Stimulated activated CD4-positive, alpha-beta T cell treated with anti-CD3 and anti-CD28 coated beads, Interleukin-2, amount 100 ng/mL, for 4 hours (primary cell): ENCODE results near the gene F11R.
"Not testable (repeated sequence)": the region's sequence is repeated elsewhere in the genome, so short reads cannot be mapped to it uniquely, and the experiment has no call there.

Experiments used
- DNase-seq: peaks from one replicate; pipeline ENCODE4 v3.0.0-alpha.2; 2020; ENCODE audit warnings: low read depth

F11R gene

DNA sequence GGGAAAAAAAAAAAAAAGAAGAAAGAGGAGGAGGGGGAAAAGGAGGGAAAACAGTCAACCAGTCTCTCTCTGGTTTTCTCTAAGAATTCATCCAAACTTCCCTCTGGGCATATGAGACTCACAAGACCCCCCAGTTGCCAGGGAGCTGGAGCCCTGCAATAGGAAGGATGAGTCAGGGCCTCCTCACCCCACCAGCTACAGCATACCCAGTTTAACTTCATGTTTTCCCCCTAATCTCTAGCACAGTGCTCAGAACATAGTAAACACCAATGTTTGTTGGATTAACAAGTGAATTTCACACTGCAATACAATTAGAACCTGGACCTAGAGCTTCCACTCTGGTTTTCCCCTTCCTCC, 7.8 kb downstream of the F11R start:
- DNase-seq = no peak

DNA sequence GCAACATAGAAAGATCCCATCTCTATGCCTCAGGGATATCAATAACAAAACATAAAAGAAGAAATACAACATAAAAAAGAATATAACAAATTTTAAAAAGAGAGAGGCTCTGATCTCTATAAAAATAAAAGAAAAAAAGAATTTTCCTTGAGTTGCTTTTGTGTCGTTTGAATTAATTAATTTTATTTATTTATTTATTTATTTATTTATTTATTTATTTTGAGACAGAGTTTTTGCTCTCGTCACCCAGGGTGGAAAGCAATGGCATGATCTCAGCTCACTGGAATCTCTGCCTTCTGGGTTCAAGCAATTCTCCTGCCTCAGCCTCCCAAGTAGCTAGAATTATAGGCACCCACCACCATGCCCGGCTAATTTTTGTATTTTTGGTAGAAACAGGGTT, 8.5 kb downstream of the F11R start:
- DNase-seq = no peak

DNA sequence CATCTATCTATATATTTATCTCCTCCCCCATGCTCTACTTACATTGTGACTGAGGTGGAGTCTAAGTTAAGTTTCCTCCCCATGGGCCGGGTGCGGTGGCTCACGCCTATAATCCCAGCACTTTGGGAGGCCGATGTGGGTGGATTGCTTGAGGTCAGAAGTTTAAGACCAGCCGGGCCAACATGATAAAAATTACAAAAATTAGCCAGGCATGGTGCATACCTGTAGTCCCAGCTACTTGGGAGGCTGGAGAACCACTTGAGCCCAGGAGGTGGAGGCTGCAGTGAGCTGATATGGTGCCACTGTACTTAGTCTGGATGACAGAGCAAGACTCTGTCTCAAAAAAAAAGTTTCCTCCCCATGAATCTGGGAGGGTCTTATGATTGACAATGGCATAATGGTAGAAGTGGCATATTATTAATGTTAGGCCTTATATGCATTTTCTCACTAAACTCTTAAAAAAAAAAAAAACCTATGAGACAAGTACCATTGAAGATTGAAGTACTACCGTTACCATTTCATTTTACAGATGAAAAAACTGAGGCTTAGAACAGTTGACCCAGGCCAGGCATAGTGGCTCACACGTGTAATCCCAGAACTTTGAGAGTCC, 11.2 kb downstream of the F11R start:
- DNase-seq = no peak

DNA sequence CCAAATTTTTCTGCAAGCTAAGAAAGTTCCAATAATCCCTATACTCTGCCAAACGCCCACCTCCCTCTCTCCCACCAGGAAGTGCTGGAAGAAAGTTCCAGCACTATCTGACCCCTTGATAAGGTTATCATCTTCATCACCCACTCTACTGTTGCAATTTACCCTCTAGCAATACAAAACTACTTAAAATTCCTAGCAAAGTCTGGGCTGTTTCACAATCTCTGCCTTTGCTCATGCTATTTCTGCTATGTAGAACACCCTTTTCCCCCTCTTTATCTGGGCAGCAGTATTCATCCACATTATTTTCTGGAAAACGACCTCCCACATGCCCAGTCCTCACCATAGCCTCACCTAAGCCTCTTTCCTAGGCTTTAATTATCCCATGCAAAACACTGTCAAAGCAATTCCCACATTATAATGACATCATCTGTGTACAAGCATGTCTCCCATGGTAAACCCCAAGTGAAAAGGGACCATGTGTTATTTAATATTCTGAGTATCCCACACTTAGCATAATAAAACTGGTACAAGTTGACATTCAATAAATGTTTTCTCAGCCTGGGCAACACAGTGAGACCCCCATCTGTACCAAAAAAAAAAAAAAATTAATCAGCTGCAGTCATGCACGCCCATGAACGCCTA, 12.0 kb downstream of the F11R start:
- no peak for DNase-seq

DNA sequence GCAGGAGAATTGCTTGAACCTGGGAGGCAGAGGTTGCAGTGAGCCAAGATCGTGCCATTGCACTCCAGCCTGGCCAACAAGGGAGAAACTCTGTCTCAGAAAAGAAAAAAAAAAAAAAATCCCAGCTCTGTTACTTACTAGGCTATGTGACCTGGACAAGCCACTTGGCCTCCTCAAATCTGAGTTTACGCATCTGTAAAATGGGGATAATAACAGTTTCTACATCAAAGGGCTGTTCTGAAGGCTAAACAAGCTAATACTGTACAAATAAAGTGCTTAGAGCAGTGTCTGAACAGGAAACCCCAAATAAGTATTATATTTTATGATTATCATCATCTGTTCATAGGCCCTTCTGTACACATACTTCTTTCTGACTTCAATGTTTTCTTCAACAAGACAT, 13.6 kb downstream of the F11R start:
- no peak for DNase-seq

DNA sequence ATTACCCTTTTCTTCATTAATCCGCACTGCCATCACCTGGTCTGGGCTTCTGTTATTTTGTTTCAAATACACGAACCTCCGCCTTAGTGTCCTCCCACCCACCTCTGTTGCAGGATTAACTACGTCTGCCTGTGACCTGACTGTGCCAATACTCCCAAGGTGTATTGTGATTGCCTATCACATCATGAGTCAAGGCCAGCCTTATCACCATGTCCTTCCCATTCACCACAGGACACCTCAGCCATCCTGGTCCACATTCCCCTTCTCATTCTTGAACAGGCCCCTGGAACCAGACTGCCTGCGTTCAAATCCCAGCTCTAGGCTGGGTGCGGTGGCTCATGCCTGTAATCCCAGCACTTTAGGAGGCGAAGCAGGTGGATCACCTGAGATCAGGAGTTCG, 14.4 kb downstream of the F11R start:
- DNase-seq = no peak

DNA sequence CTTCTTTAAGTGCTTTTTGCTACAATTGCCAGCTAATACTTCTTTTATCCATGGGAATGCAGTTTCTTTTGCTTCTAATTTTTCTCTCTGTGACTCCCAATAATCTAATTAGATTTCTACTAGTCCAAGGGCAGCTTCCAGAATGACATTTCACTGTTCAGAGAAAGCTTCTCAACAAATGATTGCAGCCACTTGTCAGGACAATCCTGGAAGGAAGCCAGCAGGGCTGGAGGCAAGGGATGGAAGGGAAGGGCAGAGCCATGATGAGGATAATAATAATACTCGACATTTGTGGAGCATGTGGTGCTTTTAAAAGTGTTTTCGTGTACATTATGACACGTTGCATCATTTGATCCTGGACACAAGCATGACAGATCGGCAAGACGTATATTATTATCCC, 19.4 kb downstream of the F11R start:
- no peak for DNase-seq

DNA sequence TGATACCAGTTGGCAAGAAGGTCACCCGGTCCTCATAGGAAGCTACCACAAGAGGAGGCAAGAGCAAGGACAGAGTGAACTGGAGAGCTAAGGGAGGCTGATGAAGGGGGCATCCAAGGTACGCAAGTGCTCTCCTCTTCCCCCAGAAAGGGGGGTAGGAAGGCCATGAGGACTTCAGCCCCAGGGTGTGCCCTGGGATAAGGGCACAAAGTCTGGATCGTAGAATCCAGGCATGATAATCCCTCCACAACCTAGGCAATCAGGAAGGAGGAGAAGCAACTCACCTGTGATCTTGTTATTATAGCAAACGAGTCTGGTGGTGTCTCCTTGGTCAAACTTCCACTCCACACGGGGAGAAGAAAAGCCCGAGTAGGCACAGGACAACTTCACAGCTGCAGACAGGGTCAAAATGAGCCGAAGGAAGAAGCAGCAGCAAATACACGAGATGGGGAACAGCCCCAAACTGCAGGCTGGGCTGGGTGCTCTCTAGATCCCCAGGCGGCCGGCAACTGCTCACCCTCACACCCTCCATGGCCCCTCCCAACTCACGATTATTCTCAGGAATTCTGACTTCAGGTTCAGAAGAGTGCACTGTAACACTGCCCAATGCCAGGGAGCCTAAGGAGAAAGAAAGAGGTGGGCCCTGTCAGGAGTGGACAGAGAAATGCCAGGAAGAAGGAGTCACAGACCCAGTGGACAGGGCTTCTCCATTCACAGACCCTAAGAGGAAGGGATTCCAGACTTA, 20.0 kb downstream of the F11R start:
- no peak for DNase-seq

DNA sequence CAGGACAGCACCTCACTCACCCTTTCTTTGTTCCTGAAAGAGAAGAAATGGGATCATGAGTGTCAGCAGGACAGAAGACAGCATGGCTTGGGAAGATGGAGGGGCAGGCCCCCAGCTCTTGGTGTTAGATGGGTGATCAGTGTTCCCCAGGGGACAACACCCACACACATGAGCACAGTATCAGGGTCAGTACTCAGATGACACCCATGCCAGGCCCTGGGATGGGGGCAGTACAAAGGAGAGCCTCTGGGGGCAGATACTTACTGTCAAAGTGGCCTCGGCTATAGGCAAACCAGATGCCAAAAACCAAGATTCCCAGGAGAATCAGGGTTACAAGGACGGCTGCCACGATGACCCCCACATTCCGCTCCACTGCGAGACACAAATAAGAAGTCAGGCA, 21.6 kb downstream of the F11R start:
- DNase-seq = no peak

DNA sequence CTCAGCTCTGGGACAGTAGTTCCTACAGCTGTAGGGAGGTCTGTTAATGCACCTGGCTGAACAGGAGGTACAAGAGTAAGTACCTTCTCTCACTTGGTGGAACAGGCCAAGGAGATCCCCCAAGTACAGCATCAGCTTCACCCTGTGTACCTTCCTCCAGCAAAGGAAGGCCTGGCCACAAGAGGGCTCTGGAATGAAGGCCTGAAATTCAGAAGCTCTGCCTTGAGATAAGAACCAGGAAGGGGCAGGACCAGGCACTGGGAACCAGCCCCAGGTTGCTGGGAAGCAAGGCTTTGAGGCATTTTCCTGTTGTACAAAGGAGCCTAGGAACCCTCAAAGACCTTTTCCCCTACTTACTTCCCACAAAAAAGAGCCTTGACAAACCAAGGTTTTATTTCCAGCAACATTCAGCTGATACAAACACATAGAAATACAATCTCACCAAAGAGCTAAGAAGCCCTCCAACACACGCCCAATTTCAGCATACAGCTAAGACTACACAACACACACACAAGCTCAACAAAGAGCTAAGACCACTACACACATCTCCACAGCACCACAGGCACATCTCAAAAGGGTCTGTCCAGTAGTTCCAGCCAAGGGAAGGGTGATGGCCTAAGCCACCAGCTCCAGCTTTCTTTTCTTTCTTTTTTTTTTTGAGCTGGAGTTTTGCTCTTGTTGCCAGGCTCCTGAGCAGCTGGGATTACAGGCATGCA, 23.5 kb downstream of the F11R start:
- peak; percentile 27 for DNase-seq

DNA sequence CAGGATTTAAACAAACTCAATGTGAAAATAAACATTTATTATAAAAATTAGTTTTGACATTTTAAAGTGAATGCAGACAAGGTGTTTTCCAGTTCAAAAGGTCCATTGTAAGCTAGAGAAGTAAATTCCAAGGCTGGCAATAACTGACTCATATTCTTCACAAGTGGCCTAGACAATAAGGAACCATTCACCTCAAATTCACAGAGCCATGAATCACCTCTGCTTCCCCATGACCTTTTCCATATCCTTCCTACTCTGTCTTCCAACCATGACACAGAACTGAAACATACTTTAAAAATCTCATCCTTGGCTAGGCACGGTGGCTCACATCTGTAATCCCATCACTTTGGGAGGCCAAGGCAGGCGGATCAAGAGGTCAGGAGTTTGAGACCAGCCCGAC, 24.8 kb downstream of the F11R start:
- DNase-seq = no peak

DNA sequence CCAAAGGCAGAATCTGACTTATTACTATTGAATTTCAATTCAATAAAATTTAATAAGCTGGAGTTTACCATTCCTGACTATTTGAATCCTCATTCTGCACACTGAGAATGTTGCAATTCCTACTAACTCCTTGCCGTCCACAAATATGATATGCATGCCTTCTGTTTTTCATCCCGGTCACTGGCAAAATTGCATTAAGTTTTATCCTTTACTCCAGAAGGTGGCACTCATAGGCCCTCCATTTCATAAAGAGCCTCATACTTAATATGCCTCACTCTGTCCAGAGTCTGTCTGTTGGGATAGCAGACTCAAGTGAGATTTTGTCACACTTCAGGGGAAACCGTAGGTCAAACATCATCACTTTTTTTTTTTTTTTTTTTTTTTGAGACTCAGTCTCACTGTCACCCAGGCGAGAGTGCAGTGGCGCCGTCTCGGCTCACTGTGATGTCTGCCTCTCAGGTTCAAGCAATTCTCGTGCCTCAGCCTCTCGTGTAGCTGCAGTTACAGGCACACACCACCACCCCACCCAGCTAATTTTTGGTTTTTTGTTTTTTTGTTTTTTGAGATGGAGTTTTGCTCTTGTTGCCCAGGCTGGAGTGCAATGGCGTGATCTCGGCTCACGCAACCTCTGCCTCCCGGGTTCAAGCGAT, 27.3 kb downstream of the F11R start:
- DNase-seq = no peak

DNA sequence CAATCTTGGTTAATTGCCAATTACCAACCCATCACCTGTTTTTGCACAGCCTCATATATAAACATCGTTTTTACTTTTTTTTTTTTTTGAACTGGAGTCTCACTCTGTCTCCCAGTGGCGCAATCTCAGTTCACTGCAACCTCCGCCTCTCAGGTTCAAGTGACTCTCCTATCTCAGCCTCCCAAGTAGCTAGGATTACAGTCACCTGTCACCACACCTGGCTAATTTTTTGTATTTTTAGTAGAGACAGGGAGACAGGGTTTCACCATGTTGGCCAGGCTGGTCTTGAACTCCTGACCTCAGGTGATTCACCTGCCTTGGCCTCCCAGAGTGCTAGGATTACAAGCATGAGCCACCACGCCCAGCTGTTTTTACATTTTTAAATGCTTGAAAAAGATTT, 28.9 kb downstream of the F11R start:
- DNase-seq = not testable (repeated sequence)

DNA sequence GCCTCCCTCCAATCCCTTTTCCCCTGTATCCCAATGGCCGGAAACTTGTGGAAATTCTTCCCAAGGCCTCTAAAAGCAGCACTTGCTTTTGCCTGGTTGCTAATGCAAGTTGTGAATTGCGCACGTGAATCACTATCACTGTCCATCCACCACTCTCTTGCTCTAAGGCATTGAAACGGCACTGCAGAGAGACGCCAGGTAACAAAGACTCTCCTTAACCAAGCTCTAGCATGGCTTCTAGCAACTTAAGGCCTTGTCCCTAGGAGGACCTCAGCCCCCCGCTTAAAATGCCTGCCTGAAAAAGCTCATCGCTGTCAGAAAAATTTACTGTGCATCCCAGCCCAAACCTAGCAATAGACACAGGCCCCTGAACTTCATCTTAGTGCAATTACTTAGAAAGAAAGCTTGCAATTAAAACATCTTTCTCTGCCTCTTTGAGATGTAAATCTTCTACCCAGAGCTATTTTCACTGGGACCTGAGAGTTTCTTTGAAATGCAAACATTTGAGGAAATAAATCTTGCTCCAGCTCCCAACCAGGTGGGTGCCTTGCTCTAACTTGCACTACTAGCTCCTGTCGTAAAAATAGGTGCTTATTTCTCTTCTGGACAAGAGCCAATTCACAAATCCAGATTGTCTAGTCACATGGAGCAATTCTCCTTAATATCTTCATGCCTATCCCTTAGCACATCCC, 33.4 kb downstream of the F11R start:
- no peak for DNase-seq

DNA sequence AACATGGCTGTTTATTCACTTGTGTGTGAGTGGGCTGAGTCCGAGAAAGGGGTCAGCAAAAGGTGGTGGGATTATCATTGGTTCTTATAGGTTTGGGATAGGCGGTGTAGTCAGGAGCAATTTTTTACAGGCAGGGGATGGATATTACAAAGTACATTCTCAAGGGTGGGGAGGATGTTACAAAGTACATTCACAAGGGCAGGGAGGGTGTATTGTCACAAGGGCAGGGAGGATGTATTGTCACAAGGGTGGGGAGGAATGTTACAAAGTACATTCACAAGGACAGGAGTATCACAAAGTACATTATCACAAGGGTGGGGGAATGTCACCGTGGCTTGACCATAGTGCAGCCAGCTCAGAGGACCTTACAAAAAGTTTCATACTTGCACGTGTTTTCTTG, 35.2 kb downstream of the F11R start:
- DNase-seq = no peak

DNA sequence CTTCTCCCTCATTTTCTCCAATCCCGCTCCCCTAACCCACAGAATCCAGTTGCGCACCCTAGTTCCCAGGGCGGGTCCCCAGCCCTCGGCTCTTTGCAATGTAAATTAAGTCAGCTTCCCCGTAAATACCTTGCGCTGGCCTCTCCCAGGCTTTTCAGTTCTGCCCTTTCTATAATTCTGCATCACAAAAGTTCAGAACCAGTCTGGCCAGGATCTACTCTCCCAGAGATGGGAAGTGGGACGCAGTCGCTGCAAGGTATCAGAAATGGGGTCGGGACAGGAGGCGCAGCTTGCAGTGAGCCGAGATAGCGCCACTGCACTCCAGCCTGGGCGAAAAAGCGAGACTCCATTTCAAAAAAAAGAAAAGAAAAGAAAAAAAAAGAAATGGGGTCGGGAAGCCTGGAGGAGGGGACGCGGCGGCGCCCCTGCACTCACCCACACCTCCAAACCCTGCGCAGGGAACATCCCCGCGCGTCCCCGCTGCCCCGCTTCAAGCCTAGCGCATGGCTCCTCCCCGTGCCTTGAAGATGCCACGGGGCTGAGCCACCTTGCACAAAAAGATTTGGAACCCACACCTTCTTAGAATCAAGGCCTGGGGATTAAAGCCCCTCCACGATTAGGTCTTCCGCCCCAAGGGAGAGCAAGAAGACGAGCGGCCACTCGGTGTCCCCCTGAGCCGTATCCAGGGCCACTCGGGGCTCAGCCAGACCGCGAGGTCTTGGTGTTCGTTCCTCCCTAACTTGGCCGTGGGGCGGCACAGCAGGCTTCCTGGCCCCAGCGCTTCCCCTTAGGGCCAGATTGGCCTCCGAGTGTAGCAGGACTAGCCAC, 39.2 kb downstream of the F11R start:
- DNase-seq = no peak

DNA sequence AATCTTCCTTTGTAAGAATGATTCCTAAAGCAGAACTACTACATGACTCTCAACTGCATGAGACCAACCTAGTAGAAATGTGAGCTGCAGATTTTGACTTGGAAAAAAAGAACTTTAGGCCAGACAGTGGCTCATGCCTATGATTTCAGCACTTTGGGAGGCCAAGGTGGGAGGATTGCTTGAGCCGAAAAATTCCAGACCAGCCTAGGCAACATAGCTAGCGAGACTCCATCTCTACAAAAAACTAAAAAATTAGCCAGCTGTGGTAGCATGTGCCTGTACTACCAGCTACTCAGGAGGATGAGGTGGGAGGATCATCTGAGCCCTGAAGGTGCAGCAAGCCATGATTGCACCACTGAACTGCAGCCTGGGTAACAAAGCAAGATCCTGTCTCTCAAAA, 41.7 kb downstream of the F11R start:
- no peak for DNase-seq

DNA sequence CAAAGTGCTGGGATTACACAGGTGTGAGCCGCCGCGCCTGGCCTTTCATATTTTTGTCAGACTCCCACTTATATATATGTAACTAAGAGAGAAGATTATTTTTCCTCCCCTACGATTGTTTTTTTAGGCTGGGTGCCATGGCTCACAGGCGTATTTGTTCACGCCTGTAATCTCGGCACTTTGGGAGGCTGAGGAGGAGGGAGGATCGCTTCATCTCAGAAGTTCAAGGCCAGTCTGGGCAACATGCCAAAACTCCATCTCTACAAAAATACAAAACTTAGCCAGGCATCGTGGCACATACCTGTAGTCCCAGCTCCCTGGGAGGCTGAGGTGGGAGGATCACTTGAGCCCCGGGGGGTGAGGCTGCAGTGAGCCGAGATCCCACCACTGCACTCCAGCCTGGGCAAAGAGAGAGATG, 42.4 kb downstream of the F11R start:
- no peak for DNase-seq

DNA sequence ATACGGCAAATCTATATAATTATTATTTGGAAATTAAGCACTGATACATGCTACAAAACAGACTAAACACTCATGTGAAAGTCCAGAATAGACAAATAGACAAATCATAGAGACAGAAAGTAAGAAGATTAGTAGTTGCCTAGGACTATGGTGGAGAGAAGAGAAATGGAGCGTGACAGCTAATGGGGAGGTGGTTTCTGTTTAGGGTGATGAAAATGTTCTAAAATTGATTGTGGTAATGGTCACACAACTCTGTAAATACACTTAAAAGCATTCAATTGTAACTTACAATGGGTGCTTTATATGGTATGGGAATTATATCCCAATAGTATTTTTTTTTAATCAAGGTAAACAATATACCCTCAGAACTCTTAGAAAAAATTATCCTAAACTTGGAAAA, 45.9 kb downstream of the F11R start:
- no peak for DNase-seq

DNA sequence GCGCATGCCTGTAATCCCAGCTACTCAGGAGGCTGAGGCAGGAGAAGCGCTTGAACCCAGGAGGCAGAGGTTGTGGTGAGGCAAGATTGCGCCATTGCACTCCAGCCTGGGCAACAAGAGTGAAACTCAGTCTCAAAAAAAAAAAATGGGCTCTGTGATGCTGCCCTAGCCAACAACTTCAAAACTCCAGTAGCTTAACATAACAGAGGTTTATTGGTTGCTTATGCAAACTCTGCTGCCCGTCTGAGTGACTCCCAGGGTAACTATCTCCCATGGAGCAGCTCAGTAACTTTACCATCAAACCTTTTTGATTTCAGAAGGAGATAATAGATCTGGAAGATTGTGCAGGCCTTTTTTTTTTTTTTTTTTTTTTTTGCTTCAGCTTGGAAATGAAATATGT, 47.5 kb downstream of the F11R start:
- DNase-seq = no peak

DNA sequence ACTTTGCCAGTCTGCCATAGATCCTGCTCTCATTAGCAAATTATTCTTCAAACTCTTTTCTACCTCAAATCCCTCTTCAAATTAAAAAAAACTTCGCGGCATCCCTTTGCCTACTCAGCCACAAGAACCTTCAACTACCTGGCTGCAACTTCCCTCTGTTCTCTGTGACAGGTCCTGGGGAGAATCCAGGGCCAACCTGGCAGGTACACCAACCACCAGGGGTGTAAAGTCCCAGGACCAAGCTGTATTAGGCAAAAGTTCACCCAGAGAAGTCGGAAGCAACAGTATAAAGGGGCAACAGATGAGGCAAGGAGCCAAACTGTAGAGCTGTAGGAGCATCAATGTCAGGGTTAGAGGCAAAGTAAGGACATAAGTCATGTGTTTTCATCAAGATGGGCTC, 48.0 kb downstream of the F11R start:
- DNase-seq = no peak
